ENCODE data around the gene IGF2R.

DNA sequence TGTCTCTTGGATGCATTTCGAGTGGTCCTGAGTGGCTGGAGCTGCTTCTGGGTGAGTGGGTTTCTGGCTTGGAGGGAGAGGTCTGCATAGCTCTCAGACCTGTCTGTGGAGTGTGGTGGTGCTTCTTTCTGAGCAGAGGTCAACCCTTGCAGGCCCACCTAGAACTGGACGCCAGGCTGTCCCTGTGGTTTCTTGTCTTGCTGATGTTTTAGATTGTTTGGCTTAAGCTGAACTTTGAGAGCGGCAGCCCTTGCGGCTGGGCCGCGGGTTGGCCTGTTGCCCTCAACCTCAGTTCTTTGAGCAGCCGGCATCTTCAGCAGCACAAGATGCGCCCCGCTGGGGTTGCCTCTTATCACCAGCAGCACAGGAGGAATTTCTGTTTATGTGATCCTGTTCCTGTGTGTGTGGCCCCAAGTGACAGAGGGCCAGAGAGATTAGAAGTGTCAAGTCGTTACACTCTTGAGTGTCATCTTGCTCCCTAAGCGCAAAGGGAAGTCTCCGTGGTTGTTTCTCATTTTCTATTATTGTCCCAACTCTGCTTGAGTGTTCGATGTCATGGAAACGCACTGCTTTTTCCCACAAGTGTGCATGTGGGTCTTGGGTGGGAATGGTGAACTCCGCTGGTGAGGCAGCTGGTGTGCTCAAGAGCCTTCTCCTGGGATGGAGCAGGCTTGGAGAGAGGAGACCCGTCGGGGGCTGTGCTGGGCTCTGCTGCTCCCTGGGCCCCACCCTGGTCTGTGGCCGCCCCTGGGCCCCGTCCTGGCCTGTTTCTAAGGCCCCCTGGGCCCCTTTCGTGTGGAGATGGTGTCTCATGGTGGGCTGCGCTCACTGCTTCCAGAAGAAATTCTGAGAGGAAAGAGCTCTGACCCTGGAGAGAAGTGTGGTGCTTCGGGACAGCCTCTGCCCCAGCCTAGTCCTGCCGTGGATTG lies 132.7 kb downstream of the IGF2R start:
- TF ChIP-seq, protein P1, sequence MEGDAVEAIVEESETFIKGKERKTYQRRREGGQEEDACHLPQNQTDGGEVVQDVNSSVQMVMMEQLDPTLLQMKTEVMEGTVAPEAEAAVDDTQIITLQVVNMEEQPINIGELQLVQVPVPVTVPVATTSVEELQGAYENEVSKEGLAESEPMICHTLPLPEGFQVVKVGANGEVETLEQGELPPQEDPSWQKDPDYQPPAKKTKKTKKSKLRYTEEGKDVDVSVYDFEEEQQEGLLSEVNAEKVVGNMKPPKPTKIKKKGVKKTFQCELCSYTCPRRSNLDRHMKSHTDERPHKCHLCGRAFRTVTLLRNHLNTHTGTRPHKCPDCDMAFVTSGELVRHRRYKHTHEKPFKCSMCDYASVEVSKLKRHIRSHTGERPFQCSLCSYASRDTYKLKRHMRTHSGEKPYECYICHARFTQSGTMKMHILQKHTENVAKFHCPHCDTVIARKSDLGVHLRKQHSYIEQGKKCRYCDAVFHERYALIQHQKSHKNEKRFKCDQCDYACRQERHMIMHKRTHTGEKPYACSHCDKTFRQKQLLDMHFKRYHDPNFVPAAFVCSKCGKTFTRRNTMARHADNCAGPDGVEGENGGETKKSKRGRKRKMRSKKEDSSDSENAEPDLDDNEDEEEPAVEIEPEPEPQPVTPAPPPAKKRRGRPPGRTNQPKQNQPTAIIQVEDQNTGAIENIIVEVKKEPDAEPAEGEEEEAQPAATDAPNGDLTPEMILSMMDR (IDR thresholded peaks at IDR 0.05; ENCODE audit: low read length): no peak
- no peak for TF ChIP-seq EZH2 (optimal IDR thresholded peaks at IDR 0.05; ENCODE audit: low read depth, low read length)
- no peak for TF ChIP-seq EZH2phosphoT487 (IDR thresholded peaks at IDR 0.05; ENCODE audit: low read length)

Measured in MM.1S (cell line).